ENCODE results near the gene RASAL1.

DNA sequence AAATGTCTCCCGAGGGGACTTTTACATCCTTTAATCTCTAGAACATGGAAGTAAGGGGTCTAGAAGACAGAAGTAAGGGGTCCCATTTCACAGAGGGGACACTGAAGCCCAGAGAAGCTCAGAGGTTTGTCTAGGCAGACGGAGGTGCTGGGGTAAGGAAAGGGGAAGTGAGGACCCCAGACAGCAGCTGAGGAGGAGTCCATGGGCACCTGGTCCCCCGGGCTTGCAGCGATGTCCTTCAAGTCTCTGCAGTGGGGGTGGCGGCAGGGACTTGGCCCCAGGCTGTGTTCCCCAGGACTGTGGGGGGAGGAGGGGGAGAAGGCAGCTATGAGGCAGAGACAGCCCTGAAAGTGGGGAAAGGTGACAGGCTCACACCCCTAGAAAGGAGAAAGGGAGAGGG lies 48.4 kb downstream of the RASAL1 start:
- no peak for TF ChIP-seq POLR2A (IDR thresholded peaks at IDR 0.05)
- TF ChIP-seq, protein P1, sequence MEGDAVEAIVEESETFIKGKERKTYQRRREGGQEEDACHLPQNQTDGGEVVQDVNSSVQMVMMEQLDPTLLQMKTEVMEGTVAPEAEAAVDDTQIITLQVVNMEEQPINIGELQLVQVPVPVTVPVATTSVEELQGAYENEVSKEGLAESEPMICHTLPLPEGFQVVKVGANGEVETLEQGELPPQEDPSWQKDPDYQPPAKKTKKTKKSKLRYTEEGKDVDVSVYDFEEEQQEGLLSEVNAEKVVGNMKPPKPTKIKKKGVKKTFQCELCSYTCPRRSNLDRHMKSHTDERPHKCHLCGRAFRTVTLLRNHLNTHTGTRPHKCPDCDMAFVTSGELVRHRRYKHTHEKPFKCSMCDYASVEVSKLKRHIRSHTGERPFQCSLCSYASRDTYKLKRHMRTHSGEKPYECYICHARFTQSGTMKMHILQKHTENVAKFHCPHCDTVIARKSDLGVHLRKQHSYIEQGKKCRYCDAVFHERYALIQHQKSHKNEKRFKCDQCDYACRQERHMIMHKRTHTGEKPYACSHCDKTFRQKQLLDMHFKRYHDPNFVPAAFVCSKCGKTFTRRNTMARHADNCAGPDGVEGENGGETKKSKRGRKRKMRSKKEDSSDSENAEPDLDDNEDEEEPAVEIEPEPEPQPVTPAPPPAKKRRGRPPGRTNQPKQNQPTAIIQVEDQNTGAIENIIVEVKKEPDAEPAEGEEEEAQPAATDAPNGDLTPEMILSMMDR (IDR thresholded peaks at IDR 0.05) = no peak

Measured in stomach (tissue), 4 donors.